GM23338 (cell line): ENCODE data around the gene EYS.

Experiments
- CREB1 ChIP-seq: fragments of 250-450 bp; sonication (Bioruptor Pico); IDR thresholded peaks from 2 replicates; pipeline ENCODE4 v1.5.0; 2020; ENCODE audit warnings: low read depth, mild to moderate bottlenecking, moderate library complexity
- EZH2 ChIP-seq: fragments of 200-600 bp; sonication (generic); IDR thresholded peaks from one replicate; pipeline ENCODE4 v1.8.0; 2017; ENCODE audit warnings: antibody characterized with exemption, mild to moderate bottlenecking, low read depth; ENCODE audit not compliant: unreplicated experiment
- EZH2phosphoT487 ChIP-seq: fragments of 200-600 bp; sonication (generic); IDR thresholded peaks from one replicate; pipeline ENCODE4 v1.8.1; 2018; ENCODE audit warnings: antibody characterized with exemption; ENCODE audit not compliant: unreplicated experiment
- JUNB ChIP-seq: IDR thresholded peaks from one replicate; pipeline ENCODE4 v1.6.1; 2016; ENCODE audit warnings: antibody characterized with exemption; ENCODE audit not compliant: unreplicated experiment
- POLR2AphosphoS5 ChIP-seq: IDR thresholded peaks from 2 replicates; pipeline ENCODE4 v1.6.1; 2016; ENCODE audit warnings: antibody characterized with exemption, low read depth
- STAT1 ChIP-seq: IDR thresholded peaks from one replicate; pipeline ENCODE4 v1.6.1; 2016; ENCODE audit warnings: antibody characterized with exemption; ENCODE audit not compliant: unreplicated experiment
- ZNF114 ChIP-seq: fragments of 250-450 bp; sonication (Bioruptor Pico); IDR thresholded peaks from 2 replicates; pipeline ENCODE4 v1.5.0; 2020; ENCODE audit warnings: mild to moderate bottlenecking, moderate library complexity
- TF ChIP-seq, protein P1 (sequence below), 2 experiments: fragments of 200-600 bp in 1 of 2; sonication (generic) in 1 of 2; conservative IDR thresholded peaks; 2 replicates each; pipeline versions ENCODE4 v1.5.1 to v1.6.1; 2016 to 2017; ENCODE audit warnings: antibody characterized with exemption in 2 of 2, low read depth in 2 of 2, mild to moderate bottlenecking in 2 of 2, moderate library complexity in 1 of 2
- TF ChIP-seq, protein P2 (sequence below): IDR thresholded peaks from one replicate; pipeline ENCODE4 v1.6.1; 2018; ENCODE audit warnings: antibody characterized with exemption; ENCODE audit not compliant: unreplicated experiment
- TF ChIP-seq, protein P3 (sequence below): IDR thresholded peaks from 2 replicates; pipeline ENCODE4 v1.6.1; 2016; ENCODE audit warnings: antibody characterized with exemption

DNA sequence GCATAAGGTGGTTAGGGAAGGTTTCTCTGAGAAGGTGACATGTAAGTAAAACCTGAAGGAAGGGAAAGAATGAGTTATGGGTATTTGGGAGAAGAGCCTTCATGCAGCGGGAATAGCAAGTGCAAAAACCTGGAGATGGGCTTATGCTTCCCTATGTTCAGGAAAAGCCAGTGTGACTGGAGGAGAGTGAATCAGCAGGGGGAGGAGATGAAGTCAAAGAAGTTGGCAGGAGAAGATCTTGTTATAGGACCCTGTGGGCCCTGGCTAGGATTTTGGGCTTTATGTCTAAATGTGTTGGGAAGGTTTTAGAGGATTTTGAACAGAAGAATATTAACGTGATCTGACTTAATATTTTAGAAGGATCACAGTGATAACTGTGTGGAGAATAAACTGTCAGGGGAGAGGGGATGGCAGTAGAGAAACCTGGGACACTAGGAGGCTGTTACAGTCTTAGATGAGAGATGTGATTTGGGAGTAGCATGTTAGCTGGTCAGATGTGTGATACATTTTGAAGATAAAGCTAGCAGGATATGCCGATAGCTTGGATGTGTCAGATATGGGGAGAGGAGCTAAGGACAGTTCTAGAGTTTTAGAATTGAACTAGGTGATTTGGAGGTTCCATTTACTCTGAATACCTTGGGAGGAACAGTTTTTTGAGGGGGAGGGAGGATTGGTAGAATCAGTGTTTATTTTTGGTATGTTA is 2030.5 kb downstream of the EYS start:
- TF ChIP-seq, protein P1, sequence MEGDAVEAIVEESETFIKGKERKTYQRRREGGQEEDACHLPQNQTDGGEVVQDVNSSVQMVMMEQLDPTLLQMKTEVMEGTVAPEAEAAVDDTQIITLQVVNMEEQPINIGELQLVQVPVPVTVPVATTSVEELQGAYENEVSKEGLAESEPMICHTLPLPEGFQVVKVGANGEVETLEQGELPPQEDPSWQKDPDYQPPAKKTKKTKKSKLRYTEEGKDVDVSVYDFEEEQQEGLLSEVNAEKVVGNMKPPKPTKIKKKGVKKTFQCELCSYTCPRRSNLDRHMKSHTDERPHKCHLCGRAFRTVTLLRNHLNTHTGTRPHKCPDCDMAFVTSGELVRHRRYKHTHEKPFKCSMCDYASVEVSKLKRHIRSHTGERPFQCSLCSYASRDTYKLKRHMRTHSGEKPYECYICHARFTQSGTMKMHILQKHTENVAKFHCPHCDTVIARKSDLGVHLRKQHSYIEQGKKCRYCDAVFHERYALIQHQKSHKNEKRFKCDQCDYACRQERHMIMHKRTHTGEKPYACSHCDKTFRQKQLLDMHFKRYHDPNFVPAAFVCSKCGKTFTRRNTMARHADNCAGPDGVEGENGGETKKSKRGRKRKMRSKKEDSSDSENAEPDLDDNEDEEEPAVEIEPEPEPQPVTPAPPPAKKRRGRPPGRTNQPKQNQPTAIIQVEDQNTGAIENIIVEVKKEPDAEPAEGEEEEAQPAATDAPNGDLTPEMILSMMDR (conservative IDR thresholded peaks at IDR 0.05; ENCODE audit: low read depth in 2 of 2), result no peak
- TF ChIP-seq, protein P2, sequence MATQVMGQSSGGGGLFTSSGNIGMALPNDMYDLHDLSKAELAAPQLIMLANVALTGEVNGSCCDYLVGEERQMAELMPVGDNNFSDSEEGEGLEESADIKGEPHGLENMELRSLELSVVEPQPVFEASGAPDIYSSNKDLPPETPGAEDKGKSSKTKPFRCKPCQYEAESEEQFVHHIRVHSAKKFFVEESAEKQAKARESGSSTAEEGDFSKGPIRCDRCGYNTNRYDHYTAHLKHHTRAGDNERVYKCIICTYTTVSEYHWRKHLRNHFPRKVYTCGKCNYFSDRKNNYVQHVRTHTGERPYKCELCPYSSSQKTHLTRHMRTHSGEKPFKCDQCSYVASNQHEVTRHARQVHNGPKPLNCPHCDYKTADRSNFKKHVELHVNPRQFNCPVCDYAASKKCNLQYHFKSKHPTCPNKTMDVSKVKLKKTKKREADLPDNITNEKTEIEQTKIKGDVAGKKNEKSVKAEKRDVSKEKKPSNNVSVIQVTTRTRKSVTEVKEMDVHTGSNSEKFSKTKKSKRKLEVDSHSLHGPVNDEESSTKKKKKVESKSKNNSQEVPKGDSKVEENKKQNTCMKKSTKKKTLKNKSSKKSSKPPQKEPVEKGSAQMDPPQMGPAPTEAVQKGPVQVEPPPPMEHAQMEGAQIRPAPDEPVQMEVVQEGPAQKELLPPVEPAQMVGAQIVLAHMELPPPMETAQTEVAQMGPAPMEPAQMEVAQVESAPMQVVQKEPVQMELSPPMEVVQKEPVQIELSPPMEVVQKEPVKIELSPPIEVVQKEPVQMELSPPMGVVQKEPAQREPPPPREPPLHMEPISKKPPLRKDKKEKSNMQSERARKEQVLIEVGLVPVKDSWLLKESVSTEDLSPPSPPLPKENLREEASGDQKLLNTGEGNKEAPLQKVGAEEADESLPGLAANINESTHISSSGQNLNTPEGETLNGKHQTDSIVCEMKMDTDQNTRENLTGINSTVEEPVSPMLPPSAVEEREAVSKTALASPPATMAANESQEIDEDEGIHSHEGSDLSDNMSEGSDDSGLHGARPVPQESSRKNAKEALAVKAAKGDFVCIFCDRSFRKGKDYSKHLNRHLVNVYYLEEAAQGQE, result no peak
- TF ChIP-seq STAT1, result no peak
- no peak for TF ChIP-seq JUNB
- no peak for TF ChIP-seq EZH2
- TF ChIP-seq POLR2AphosphoS5, result no peak
- no peak for TF ChIP-seq EZH2phosphoT487
- TF ChIP-seq CREB1 (CRISPR knock-in tag), result no peak
- no peak for TF ChIP-seq ZNF114 (CRISPR knock-in tag)
- TF ChIP-seq, protein P3, sequence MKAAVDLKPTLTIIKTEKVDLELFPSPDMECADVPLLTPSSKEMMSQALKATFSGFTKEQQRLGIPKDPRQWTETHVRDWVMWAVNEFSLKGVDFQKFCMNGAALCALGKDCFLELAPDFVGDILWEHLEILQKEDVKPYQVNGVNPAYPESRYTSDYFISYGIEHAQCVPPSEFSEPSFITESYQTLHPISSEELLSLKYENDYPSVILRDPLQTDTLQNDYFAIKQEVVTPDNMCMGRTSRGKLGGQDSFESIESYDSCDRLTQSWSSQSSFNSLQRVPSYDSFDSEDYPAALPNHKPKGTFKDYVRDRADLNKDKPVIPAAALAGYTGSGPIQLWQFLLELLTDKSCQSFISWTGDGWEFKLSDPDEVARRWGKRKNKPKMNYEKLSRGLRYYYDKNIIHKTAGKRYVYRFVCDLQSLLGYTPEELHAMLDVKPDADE, result no peak
